Naive B cell (primary cell): ENCODE measurements around the gene CHMP4B. TPM values are rescaled to one million over a fixed set of nuclear protein-coding genes. Genes with fewer than 3 reads are reported as not detected.

Experiments used
- ATAC-seq, 2 donors: fragments of 150-1000 bp; cut with Tn5 transposase; 2 replicates each; pipeline ENCODE4 v1.10.0; 2021; ENCODE audit warnings: low read depth in 2 of 2, mild to moderate bottlenecking in 2 of 2, moderate library complexity in 2 of 2
- DNase-seq: peaks from one replicate; pipeline ENCODE4 v3.0.0; 2022
- H3K27ac Mint-ChIP-seq, 6 donors: one replicate each; pipeline ENCODE4 v1.8.0; 2020 to 2022; ENCODE audit warnings: mild to moderate bottlenecking in 6 of 6, mixed read lengths in 6 of 6, moderate library complexity in 5 of 6, inconsistent platforms in 2 of 6
- H3K27me3 Mint-ChIP-seq, 3 donors: one replicate each; pipeline ENCODE4 v1.8.0; 2021 to 2022; ENCODE audit warnings: mixed read lengths in 3 of 3, mild to moderate bottlenecking in 1 of 3
- H3K36me3 Mint-ChIP-seq, 2 donors: one replicate each; pipeline ENCODE4 v1.8.0; 2020 to 2022; ENCODE audit warnings: mixed read lengths in 2 of 2, inconsistent platforms in 1 of 2, mild to moderate bottlenecking in 1 of 2
- H3K4me1 Mint-ChIP-seq, 3 donors: one replicate each; pipeline ENCODE4 v1.8.0; 2020 to 2022; ENCODE audit warnings: mixed read lengths in 3 of 3, inconsistent platforms in 1 of 3, mild to moderate bottlenecking in 1 of 3, moderate library complexity in 1 of 3
- H3K4me3 Mint-ChIP-seq, 8 donors: one replicate each; pipeline ENCODE4 v1.8.0; 2020 to 2022; ENCODE audit warnings: mild to moderate bottlenecking in 8 of 8, mixed read lengths in 8 of 8, moderate library complexity in 8 of 8, inconsistent platforms in 2 of 8
- H3K9me3 Mint-ChIP-seq, 7 donors: one replicate each; pipeline ENCODE4 v1.8.0; 2020 to 2022; ENCODE audit warnings: mixed read lengths in 7 of 7, mild to moderate bottlenecking in 5 of 7, inconsistent platforms in 2 of 7, moderate library complexity in 1 of 7
- polyA plus RNA-seq, 6 donors: library from polyadenylated mRNA; unstranded; fragments of 300-500 nt; fragmentation: Illumina TruSeq; gene quantifications; one replicate each; pipeline ENCODE4 v1.2.3, GENCODE V29; 2021; ENCODE audit warnings: low read depth in 6 of 6

The CHMP4B gene
- polyA plus RNA-seq, 6 donors from 2014 or later: 1.3 to 8.0 (median 7.2) TPM

DNA sequence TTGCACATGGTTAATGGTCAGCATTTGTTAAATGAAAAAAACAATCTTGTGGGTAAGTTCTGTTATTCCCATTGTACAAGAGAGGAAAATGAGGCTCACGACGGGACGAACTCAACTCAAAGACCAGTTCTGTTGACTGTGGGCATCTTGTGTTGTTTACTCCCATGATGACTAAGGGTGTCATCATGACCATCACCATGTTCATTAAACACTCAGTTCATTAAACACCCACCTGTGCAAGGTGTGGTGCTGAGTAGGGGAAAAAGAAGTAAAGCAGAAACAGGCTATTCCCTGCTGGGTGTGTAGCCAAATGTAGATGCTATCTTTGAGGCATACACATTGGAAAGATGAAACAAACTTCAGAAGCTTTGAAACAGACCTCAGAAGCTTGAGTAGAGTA is 4.5 kb downstream of the CHMP4B start:
- ATAC-seq (no peak), DNase-seq (no peak)
- Mint-ChIP-seq H3K27ac (peak overlapping the region in 2 of 6 donors; percentile 8 to 50), H3K4me3 (peak overlapping the region in 1 of 8 donors; percentile 57), H3K4me1 (peaks cover 74 to 93% (median 76%) of the 10 kb centered on the region in 3 donors), H3K27me3 (no peaks in the 10 kb centered on the region), H3K36me3 (peaks cover 0 to 7% of the 10 kb centered on the region in 2 donors), H3K9me3 (no peaks in the 10 kb centered on the region)

GRCh38 chr20:33816191-33816590 is 5.0 kb downstream of the CHMP4B start:
- no peak for DNase-seq
- H3K4me1 Mint-ChIP-seq: peaks cover 75 to 89% (median 76%) of the 10 kb centered on the region in 3 donors
- no peaks in the 10 kb centered on the region for H3K27me3 Mint-ChIP-seq
- H3K9me3 Mint-ChIP-seq: no peaks in the 10 kb centered on the region
- no peak overlapping the region for H3K4me3 Mint-ChIP-seq
- no peak for ATAC-seq
- H3K36me3 Mint-ChIP-seq: peaks cover 0 to 7% of the 10 kb centered on the region in 2 donors
- peak overlapping the region in 3 of 6 donors; percentile 8 to 50 (median 19) for H3K27ac Mint-ChIP-seq

- Mint-ChIP-seq H3K4me3 (no peak overlapping the region), H3K9me3 (no peaks in the 10 kb centered on the region), H3K36me3 (peaks cover 0 to 7% of the 10 kb centered on the region in 2 donors), H3K27ac (peak overlapping the region in 3 of 6 donors; percentile 16 to 55 (median 55)), H3K27me3 (no peaks in the 10 kb centered on the region), H3K4me1 (peaks cover 68 to 83% (median 70%) of the 10 kb centered on the region in 3 donors)
- DNase-seq: no peak
- no peak for ATAC-seq
Observed at GRCh38 chr20:33817411-33817810, 6.3 kb downstream of the CHMP4B start.

- Mint-ChIP-seq H3K27me3 (no peaks in the 10 kb centered on the region), H3K27ac (peak overlapping the region in 4 of 6 donors; percentile 9 to 76 (median 59)), H3K4me3 (peak overlapping the region in 4 of 8 donors; percentile 40 to 66 (median 47)), H3K36me3 (peaks cover 0 to 7% of the 10 kb centered on the region in 2 donors), H3K4me1 (peaks cover 57 to 81% (median 67%) of the 10 kb centered on the region in 3 donors), H3K9me3 (no peaks in the 10 kb centered on the region)
- DNase-seq (no peak), ATAC-seq (no peak)
Observed at GRCh38 chr20:33819456-33819855, 8.3 kb downstream of the CHMP4B start.

- H3K9me3 Mint-ChIP-seq: no peaks in the 10 kb centered on the region
- ATAC-seq: no peak
- H3K27ac Mint-ChIP-seq: peak overlapping the region in 4 of 6 donors; percentile 7 to 69 (median 32)
- H3K4me1 Mint-ChIP-seq: peaks cover 59 to 81% (median 70%) of the 10 kb centered on the region in 3 donors
- H3K4me3 Mint-ChIP-seq: no peak overlapping the region
- DNase-seq: no peak
- H3K36me3 Mint-ChIP-seq: peaks cover 0 to 2% of the 10 kb centered on the region in 2 donors
- H3K27me3 Mint-ChIP-seq: no peaks in the 10 kb centered on the region
Observed at GRCh38 chr20:33820362-33820761, 9.2 kb downstream of the CHMP4B start.

GRCh38 chr20:33821270-33821836 is 10.2 kb downstream of the CHMP4B start:
- peak overlapping the region in 1 of 6 donors; percentile 89 for H3K27ac Mint-ChIP-seq
- H3K4me3 Mint-ChIP-seq: no peak overlapping the region
- H3K27me3 Mint-ChIP-seq: no peaks in the 10 kb centered on the region
- DNase-seq (no peak), ATAC-seq (no peak)
- H3K4me1 Mint-ChIP-seq: peaks cover 61 to 82% (median 73%) of the 10 kb centered on the region in 3 donors
- H3K36me3 Mint-ChIP-seq: no peaks in the 10 kb centered on the region
- no peaks in the 10 kb centered on the region for H3K9me3 Mint-ChIP-seq

DNA sequence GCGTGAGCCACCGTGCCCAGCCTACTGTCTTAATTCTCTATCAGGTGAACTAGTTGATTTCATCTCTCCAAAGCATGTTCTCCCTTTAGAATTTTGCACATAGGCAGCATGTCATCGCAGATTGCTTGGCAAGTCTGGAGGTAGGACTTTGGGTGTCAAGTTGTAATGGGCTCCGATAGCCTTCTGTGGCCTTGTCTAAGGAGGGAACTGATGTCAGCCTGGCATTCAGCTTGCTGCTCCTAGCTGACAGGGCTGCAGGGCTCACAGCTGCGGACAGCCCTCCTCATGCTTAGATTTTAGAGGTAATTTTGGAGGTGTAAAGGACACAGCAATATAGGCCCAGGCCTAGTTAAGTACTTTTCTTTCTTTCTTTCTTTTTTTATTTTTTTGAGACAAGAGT is 11.3 kb downstream of the CHMP4B start:
- Mint-ChIP-seq H3K36me3 (no peaks in the 10 kb centered on the region), H3K27me3 (no peaks in the 10 kb centered on the region), H3K4me1 (peaks cover 62 to 84% (median 78%) of the 10 kb centered on the region in 3 donors), H3K27ac (peak overlapping the region in 1 of 6 donors; percentile 81), H3K9me3 (no peaks in the 10 kb centered on the region), H3K4me3 (peak overlapping the region in 1 of 8 donors; percentile 44)
- ATAC-seq: no peak
- no peak for DNase-seq

GRCh38 chr20:33822991-33823390 is 11.8 kb downstream of the CHMP4B start:
- DNase-seq (no peak), ATAC-seq (no peak)
- Mint-ChIP-seq H3K4me1 (peaks cover 62 to 84% (median 78%) of the 10 kb centered on the region in 3 donors), H3K4me3 (no peak overlapping the region), H3K27ac (no peak overlapping the region), H3K27me3 (no peaks in the 10 kb centered on the region), H3K36me3 (no peaks in the 10 kb centered on the region), H3K9me3 (no peaks in the 10 kb centered on the region)

DNA sequence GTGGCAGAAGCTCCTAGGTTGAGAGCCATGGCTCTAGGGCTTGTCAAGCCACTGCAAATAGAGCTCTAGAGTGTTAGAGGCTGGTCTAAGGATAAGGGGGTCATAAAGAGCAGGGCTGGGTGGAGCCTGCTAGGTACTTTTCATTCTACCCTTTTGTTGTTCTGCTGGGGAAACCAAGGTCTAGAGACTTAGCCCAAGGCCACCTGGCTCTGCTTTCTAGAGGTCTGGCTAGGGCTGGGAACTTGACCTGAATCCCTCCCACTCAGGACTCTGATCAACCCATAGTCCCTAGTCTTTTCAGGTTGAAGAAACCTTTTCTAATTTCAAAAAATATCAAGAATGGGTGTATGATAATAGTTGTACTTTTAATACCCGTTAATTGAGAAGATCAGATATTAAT is 13.7 kb downstream of the CHMP4B start:
- DNase-seq (no peak), ATAC-seq (no peak)
- Mint-ChIP-seq H3K27ac (peak overlapping the region in 4 of 6 donors; percentile 24 to 71 (median 52)), H3K4me3 (no peak overlapping the region), H3K27me3 (no peaks in the 10 kb centered on the region), H3K9me3 (no peaks in the 10 kb centered on the region), H3K4me1 (peaks cover 64 to 81% (median 77%) of the 10 kb centered on the region in 3 donors), H3K36me3 (no peaks in the 10 kb centered on the region)

- Mint-ChIP-seq H3K27me3 (no peaks in the 10 kb centered on the region), H3K9me3 (no peaks in the 10 kb centered on the region), H3K4me1 (peaks cover 66 to 81% (median 78%) of the 10 kb centered on the region in 3 donors), H3K36me3 (no peaks in the 10 kb centered on the region), H3K4me3 (peak overlapping the region in 4 of 8 donors; percentile 12 to 74 (median 54)), H3K27ac (peak overlapping the region in 5 of 6 donors; percentile 23 to 84 (median 71))
- ATAC-seq (no peak), DNase-seq (no peak)
Observed at GRCh38 chr20:33825340-33826269, 14.5 kb downstream of the CHMP4B start.

DNA sequence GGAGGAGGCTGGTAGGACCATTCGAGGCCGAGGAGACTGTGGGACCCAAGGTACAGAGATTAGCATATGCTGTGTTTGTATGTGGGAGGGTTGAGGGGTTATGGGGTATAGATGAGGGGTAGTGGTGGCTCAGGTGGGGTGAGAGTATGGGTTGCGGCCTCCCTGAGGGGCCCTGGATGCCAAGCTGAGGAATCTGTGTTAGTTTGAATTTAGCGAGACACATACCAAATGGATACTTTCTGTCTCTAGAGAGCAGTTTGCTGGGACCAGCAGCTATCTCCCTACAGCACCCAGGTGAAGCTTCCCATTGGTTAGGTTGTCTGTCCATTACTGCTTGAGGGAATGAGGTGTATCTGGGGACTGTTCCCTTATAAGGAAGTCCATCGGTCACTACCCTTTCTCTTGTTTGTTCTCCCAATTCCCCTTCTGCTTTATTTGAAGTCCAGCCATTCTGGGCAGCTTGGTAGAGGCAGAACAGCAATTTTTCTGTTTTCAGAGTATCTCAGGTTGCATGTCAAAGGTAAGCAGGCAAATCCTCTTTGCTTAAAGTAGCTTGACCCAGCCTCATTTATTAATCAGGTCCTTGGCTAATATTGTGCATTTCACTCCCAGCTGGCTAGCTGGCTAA is 15.2 kb downstream of the CHMP4B start:
- DNase-seq: no peak
- no peaks in the 10 kb centered on the region for H3K27me3 Mint-ChIP-seq
- no peaks in the 10 kb centered on the region for H3K36me3 Mint-ChIP-seq
- peak overlapping the region in 3 of 8 donors; percentile 12 to 74 (median 44) for H3K4me3 Mint-ChIP-seq
- H3K4me1 Mint-ChIP-seq: peaks cover 66 to 85% (median 76%) of the 10 kb centered on the region in 3 donors
- H3K27ac Mint-ChIP-seq: peak overlapping the region in 4 of 6 donors; percentile 58 to 84 (median 74)
- ATAC-seq: no peak
- no peaks in the 10 kb centered on the region for H3K9me3 Mint-ChIP-seq

- ATAC-seq: no peak
- Mint-ChIP-seq H3K27ac (peak overlapping the region in 2 of 6 donors; percentile 7 to 58), H3K36me3 (peaks cover 0 to 4% of the 10 kb centered on the region in 2 donors), H3K27me3 (no peaks in the 10 kb centered on the region), H3K9me3 (no peaks in the 10 kb centered on the region), H3K4me1 (peaks cover 69 to 90% (median 83%) of the 10 kb centered on the region in 3 donors), H3K4me3 (no peak overlapping the region)
- DNase-seq: no peak
Observed at GRCh38 chr20:33827109-33827508, 16.0 kb downstream of the CHMP4B start.
